Measurements from ENCODE around the gene ZNF346.
A peak's percentile ranks its signal among the peaks of the same experiment; 100 is the strongest.

The ZNF346 gene

DNA sequence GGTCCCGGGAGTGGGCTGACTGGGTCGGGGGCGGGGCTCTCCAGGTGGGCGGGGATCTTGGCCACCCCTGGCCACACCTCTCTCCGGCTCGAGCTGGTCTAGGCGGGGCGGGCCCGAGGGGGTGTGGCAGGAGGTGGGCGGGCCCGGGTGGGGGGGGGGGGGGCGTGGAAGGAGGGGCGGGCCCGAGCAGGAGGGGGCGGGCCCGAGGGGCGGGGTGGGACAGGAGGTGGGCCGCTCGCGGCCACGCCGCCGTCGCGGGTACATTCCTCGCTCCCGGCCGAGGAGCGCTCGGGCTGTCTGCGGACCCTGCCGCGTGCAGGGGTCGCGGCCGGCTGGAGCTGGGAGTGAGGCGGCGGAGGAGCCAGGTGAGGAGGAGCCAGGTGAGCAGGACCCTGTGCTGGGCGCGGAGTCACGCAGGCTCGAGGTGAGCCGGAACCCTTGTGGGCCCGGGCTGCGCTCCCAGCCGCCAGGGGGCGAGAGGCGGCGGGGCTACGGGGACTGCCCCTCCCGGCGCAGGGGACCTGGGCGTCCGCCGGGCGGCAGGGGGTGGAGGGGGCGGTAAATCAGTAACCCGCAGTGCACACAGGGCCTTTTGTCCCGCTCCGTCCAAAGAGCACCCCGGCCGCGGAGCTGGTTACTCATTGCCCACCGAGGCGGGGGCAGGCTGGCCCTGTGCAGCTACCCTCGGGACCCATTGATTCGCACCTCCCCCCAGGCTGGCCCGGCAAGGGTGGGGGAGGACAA, 64.3 kb downstream of the ZNF346 start, which contains the start of gene FGFR4:
TSS of gene FGFR4 (plus strand) at position 262 of the 744 bp plus-strand sequence. CDS start 2,688 bp downstream, outside the sequence.
- H3K36me3 Mint-ChIP-seq = no peaks in the 10 kb centered on the region
- DNase-seq (ENCODE audit: low spot score in 2 of 2) (peak; percentile 72 to 83), ATAC-seq (ENCODE audit: low read depth) (peak; percentile 83)
- peaks cover 14% of the 10 kb centered on the region for H3K27me3 Mint-ChIP-seq
- H3K27ac Mint-ChIP-seq = no peak within 1 kb of the TSS
- no peaks in the 10 kb centered on the region for H3K9me3 Mint-ChIP-seq
- H3K4me3 Mint-ChIP-seq = peak within 1 kb of the TSS; percentile 88
- H3K4me1 Mint-ChIP-seq = peaks cover 9% of the 10 kb centered on the region

- H3K4me1 Mint-ChIP-seq = peaks cover 9% of the 10 kb centered on the region
- H3K27ac Mint-ChIP-seq = no peak overlapping the region
- DNase-seq (ENCODE audit: low spot score in 2 of 2) (no peak), ATAC-seq (ENCODE audit: low read depth) (no peak)
- no peak overlapping the region for H3K4me3 Mint-ChIP-seq
- H3K9me3 Mint-ChIP-seq = no peaks in the 10 kb centered on the region
- H3K27me3 Mint-ChIP-seq = peaks cover 14% of the 10 kb centered on the region
- no peaks in the 10 kb centered on the region for H3K36me3 Mint-ChIP-seq
These were observed 65.0 kb downstream of the ZNF346 start for GRCh38 chr5:177087398-177088005.

- Mint-ChIP-seq H3K36me3 (no peaks in the 10 kb centered on the region), H3K9me3 (no peaks in the 10 kb centered on the region), H3K4me3 (no peak overlapping the region), H3K4me1 (peaks cover 9% of the 10 kb centered on the region), H3K27me3 (peaks cover 9% of the 10 kb centered on the region), H3K27ac (no peak overlapping the region)
- DNase-seq (ENCODE audit: low spot score in 2 of 2) (no peak), ATAC-seq (ENCODE audit: low read depth) (no peak)
These were observed 66.6 kb downstream of the ZNF346 start for GRCh38 chr5:177089127-177089526.

GRCh38 chr5:177089825-177090641, 67.5 kb downstream of the ZNF346 start:
- no peak overlapping the region for H3K27ac Mint-ChIP-seq
- H3K36me3 Mint-ChIP-seq = no peaks in the 10 kb centered on the region
- no peak overlapping the region for H3K4me3 Mint-ChIP-seq
- ATAC-seq (ENCODE audit: low read depth) = no peak
- peaks cover 9% of the 10 kb centered on the region for H3K4me1 Mint-ChIP-seq
- no peaks in the 10 kb centered on the region for H3K9me3 Mint-ChIP-seq
- H3K27me3 Mint-ChIP-seq = peaks cover 11% of the 10 kb centered on the region
- no peak for DNase-seq (ENCODE audit: low spot score in 2 of 2)

DNA sequence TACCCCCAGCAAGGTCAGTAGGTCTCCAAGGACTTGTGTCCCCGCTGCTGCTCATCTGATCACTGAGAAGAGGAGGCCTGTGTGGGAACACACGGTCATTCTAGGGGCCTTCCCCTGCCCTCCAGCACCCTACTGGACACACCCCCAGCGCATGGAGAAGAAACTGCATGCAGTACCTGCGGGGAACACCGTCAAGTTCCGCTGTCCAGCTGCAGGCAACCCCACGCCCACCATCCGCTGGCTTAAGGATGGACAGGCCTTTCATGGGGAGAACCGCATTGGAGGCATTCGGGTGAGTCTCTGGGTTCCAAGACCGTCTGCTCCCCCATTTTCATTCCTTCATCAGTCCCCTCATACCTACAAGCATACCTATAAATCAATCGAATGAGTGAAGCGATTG, 68.3 kb downstream of the ZNF346 start:
- Mint-ChIP-seq H3K27ac (no peak overlapping the region), H3K36me3 (no peaks in the 10 kb centered on the region), H3K27me3 (peaks cover 11% of the 10 kb centered on the region), H3K4me1 (peaks cover 9% of the 10 kb centered on the region), H3K9me3 (no peaks in the 10 kb centered on the region), H3K4me3 (no peak overlapping the region)
- DNase-seq (ENCODE audit: low spot score in 2 of 2) = no peak
- ATAC-seq (ENCODE audit: low read depth) = no peak

GRCh38 chr5:177091232-177091631, 68.7 kb downstream of the ZNF346 start:
- Mint-ChIP-seq H3K36me3 (no peaks in the 10 kb centered on the region), H3K9me3 (no peaks in the 10 kb centered on the region), H3K4me1 (peaks cover 5% of the 10 kb centered on the region), H3K27ac (no peak overlapping the region), H3K27me3 (peaks cover 9% of the 10 kb centered on the region), H3K4me3 (no peak overlapping the region)
- DNase-seq (ENCODE audit: low spot score in 2 of 2) = no peak
- no peak for ATAC-seq (ENCODE audit: low read depth)

DNA sequence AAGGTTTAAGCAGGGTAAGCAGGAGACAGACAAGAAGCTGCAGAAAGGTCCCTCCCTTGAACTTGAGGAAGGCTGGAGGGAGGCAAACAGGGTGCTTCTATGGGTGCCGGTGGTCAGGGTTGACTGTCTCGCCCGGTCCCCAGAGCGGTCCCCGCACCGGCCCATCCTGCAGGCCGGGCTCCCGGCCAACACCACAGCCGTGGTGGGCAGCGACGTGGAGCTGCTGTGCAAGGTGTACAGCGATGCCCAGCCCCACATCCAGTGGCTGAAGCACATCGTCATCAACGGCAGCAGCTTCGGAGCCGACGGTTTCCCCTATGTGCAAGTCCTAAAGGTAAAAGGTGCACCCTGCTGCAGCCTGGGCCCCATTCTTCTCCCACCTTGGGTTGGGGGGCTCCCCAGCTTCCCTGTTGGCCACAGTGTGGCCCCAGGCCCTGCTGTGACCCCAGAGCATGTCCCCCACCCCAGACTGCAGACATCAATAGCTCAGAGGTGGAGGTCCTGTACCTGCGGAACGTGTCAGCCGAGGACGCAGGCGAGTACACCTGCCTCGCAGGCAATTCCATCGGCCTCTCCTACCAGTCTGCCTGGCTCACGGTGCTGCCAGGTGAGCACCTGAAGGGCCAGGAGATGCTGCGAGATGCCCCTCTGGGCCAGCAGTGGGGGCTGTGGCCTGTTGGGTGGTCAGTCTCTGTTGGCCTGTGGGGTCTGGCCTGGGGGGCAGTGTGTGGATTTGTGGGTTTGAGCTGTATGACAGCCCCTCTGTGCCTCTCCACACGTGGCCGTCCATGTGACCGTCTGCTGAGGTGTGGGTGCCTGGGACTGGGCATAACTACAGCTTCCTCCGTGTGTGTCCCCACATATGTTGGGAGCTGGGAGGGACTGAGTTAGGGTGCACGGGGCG, 69.9 kb downstream of the ZNF346 start:
- no peak overlapping the region for H3K27ac Mint-ChIP-seq
- peaks cover 3% of the 10 kb centered on the region for H3K4me1 Mint-ChIP-seq
- ATAC-seq (ENCODE audit: low read depth) = no peak

GRCh38 chr5:177093082-177093712, 70.7 kb downstream of the ZNF346 start:
- no peak overlapping the region for H3K27ac Mint-ChIP-seq
- ATAC-seq (ENCODE audit: low read depth) (no peak), DNase-seq (ENCODE audit: low spot score in 2 of 2) (no peak)
- peaks cover 8% of the 10 kb centered on the region for H3K27me3 Mint-ChIP-seq
- H3K9me3 Mint-ChIP-seq = no peaks in the 10 kb centered on the region
- H3K4me3 Mint-ChIP-seq = no peak overlapping the region
- peaks cover 2% of the 10 kb centered on the region for H3K36me3 Mint-ChIP-seq
- H3K4me1 Mint-ChIP-seq = peaks cover 2% of the 10 kb centered on the region

More for the DNA sequence above, 69.9 kb downstream of the ZNF346 start:
- Mint-ChIP-seq H3K36me3 (peaks cover under 1% of the 10 kb centered on the region), H3K4me3 (no peak overlapping the region), H3K27me3 (peaks cover 9% of the 10 kb centered on the region), H3K9me3 (no peaks in the 10 kb centered on the region)
- no peak for DNase-seq (ENCODE audit: low spot score in 2 of 2)

DNA sequence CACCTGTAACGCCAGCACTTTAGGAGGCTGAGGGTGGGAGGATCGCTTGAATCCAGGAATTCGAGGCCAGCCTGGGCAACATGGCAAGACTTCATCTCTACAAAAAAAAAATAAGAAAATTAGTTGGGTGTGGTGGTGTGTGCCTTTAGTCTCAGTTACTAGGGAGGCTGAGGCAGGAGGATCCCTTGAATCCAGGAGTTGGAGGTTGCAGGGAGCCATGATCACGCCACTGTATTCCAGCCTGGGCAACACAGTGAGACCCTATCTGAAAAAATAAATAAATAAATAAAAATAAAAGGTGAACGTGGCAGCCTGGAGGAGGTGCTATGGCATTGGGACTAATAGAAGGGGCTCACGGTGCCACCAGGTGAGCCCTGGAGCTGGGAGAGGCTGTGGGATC, 71.3 kb downstream of the ZNF346 start:
- Mint-ChIP-seq H3K36me3 (peaks cover 2% of the 10 kb centered on the region), H3K4me3 (no peak overlapping the region), H3K27me3 (peaks cover 8% of the 10 kb centered on the region), H3K9me3 (no peaks in the 10 kb centered on the region), H3K4me1 (peaks cover 2% of the 10 kb centered on the region), H3K27ac (no peak overlapping the region)
- ATAC-seq (ENCODE audit: low read depth) = no peak
- DNase-seq (ENCODE audit: low spot score in 2 of 2) = no peak

DNA sequence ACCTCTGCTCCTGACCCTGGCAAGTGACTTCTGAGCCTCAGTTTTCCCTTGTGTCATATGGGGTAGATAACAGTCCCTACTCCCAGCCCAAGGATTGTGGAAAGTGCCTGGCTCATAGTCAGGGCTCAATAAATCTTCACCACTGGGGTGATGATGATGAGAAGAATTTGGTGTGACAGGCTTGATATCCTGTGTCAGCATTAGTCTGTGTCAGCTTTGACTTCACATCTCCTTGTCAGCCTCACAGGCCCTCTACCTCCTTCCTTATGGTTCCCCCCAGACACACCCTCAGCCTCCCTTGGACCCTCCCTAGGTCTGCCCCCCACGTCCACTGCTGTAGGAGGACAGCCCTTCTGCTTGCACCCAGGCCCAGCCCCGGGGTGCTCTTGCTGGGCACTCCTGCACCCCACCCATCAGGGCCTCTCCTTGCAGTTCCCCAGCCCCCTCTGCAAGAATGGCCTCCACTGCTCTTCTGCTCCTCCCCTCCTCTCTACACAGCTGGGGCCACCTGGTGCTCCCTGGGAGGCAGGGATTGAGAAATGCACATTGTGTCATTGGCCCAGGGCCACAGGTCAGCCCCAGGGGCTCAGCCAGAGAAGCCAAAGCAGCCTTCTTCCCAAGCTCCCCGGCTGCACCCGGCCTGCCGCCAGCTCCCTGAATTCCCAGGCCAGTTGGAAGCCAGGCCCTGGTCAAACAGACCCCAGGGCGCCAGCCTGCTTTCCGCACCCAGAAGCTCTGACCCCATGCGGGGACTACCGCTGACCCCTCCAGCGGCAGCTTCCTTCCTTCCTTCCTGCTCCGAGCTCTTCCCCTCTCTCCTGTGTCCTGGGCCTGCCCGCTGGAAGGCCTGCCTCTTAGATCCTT, 72.0 kb downstream of the ZNF346 start:
- Mint-ChIP-seq H3K36me3 (peaks cover 2% of the 10 kb centered on the region), H3K27me3 (peaks cover 8% of the 10 kb centered on the region), H3K4me1 (peaks cover 2% of the 10 kb centered on the region), H3K9me3 (no peaks in the 10 kb centered on the region), H3K4me3 (no peak overlapping the region), H3K27ac (no peak overlapping the region)
- DNase-seq (ENCODE audit: low spot score in 2 of 2) (no peak), ATAC-seq (ENCODE audit: low read depth) (no peak)

DNA sequence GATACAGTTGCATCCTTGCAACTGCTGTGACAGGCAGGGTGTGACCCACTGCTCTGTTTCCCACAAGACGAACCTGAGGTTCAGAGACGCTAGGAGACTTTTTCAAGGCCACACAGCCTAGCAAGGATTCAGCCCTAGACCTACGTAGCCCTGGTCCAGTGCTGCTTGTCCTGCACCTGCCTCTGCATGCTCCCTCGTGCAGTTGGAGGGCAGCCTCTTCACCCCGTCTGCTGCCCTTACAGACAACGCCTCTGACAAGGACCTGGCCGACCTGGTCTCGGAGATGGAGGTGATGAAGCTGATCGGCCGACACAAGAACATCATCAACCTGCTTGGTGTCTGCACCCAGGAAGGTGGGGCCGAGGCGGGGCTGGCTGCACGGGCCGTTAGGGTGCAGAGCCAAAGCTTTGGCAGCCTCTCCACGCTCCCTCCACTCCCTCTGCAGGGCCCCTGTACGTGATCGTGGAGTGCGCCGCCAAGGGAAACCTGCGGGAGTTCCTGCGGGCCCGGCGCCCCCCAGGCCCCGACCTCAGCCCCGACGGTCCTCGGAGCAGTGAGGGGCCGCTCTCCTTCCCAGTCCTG, 72.7 kb downstream of the ZNF346 start:
- peaks cover 8% of the 10 kb centered on the region for H3K27me3 Mint-ChIP-seq
- H3K4me3 Mint-ChIP-seq = no peak overlapping the region
- peaks cover 7% of the 10 kb centered on the region for H3K4me1 Mint-ChIP-seq
- ATAC-seq (ENCODE audit: low read depth) (no peak), DNase-seq (ENCODE audit: low spot score in 2 of 2) (no peak)
- H3K27ac Mint-ChIP-seq = no peak overlapping the region
- H3K9me3 Mint-ChIP-seq = no peaks in the 10 kb centered on the region
- H3K36me3 Mint-ChIP-seq = peaks cover 2% of the 10 kb centered on the region

Measured in memory B cell (primary cell).